Esophagus mucosa (tissue), 1 donor: ENCODE data around the gene MED8. TPM values are rescaled to one million over a fixed set of nuclear protein-coding genes. Genes with fewer than 3 reads are reported as not detected.

Experiments used
- ATAC-seq: fragments of 200-7000 bp; cut with Tn5 transposase; one replicate; pipeline ENCODE4 v1.9.1; 2020
- total RNA-seq: library from RNA; stranded (reverse); gene quantifications from one replicate; pipeline ENCODE4 v1.2.4, GENCODE V29; 2023
- donor health status: DM: yes; HTN: yes; CAD: no.

The MED8 gene
- total RNA-seq, 1 donor from 2014 or later = 46.0 TPM

DNA sequence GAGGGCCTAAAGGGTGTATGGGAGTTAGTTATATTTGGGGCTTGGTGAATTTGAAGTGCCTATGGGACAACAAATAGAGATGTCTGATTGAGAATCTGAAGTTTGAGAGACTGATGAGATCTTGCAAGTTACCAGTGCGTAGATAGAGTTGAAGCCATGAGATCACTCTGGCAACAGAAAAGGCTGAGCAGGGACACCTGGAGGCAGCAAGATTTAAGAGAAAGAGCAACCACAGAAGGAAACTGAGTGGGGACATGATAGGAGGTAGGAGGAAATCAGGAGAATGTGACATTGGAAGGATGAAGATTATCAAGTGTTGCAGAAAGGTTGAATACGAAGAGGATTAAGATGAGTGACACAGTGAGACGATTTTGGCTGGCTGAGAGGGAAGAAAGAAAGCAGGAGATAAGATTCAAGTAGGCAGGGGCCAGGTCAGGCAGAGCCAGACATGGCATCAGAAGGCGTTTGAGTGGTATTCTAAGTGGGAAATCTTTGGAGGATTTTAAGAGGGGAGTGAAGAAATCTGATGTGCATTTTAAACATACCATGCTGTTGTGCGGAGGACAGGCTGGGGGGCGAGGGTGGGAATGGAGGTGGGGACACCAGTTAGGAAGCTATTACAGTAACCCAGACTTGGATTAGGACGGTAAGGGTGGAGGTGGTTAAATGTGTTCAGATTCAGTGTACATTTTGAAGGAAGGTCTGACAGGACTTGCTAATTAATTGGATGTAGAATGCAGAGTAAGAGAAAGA, 55.0 kb downstream of the MED8 start:
- ATAC-seq = no peak

Other genes starting within 250 kb of the MED8 start
- 48.7 TPM for gene EBNA1BP2, start 217.5 kb downstream of the MED8 start, total RNA-seq
- 0.12 TPM for gene CFAP57, start 217.5 kb downstream of the MED8 start, total RNA-seq
- gene TMEM125, start 119.8 kb downstream of the MED8 start, total RNA-seq = 10.8 TPM
- 15.2 TPM for gene C1orf210, start 104.2 kb downstream of the MED8 start, total RNA-seq
- gene TIE1, start 88.8 kb downstream of the MED8 start, total RNA-seq = 4.1 TPM
- 0.48 TPM for gene MPL, start 52.0 kb downstream of the MED8 start, total RNA-seq
- 76.2 TPM for gene CDC20, start 30.8 kb downstream of the MED8 start, total RNA-seq
- 172 TPM for gene ELOVL1, start 21.8 kb downstream of the MED8 start, total RNA-seq
- 22.0 TPM for gene SZT2, start 99 bp upstream of the MED8 start, total RNA-seq
- gene HYI, start 64.1 kb upstream of the MED8 start, total RNA-seq = 8.6 TPM
- 285 TPM for gene PTPRF, start 141.1 kb upstream of the MED8 start, total RNA-seq